Stimulated activated naive CD4-positive, alpha-beta T cell treated with Interleukin-2 at 50 U/mL for 16 hours (primary cell): ENCODE results near the gene PPP1R7.
"Not testable (repeated sequence)": the region's sequence is repeated elsewhere in the genome, so short reads cannot be mapped to it uniquely, and the experiment has no call there.

Experiments
- DNase-seq: peaks from one replicate; lab custom pipeline; 2025; lab: John Stamatoyannopoulos, UW

PPP1R7 gene

GRCh38 chr2:241195506-241196130, 45.4 kb downstream of the PPP1R7 start:
- DNase-seq = no peak

- not testable (repeated sequence) for DNase-seq
Observed at GRCh38 chr2:241197246-241197645, 47.0 kb downstream of the PPP1R7 start.

- DNase-seq = no peak
Observed at GRCh38 chr2:241197947-241198346, 47.7 kb downstream of the PPP1R7 start.

- DNase-seq = no peak
Observed at GRCh38 chr2:241198381-241199279, 48.4 kb downstream of the PPP1R7 start.

GRCh38 chr2:241199286-241199685, 49.0 kb downstream of the PPP1R7 start:
- no peak for DNase-seq

- no peak for DNase-seq
Observed at GRCh38 chr2:241199897-241200821, 49.9 kb downstream of the PPP1R7 start.

- no peak for DNase-seq
Observed at GRCh38 chr2:241200822-241201395, 50.6 kb downstream of the PPP1R7 start.

GRCh38 chr2:241201445-241202267, 51.4 kb downstream of the PPP1R7 start:
- DNase-seq = no peak

GRCh38 chr2:241202268-241202585, 52.0 kb downstream of the PPP1R7 start:
- DNase-seq = no peak

- DNase-seq = no peak
Observed at GRCh38 chr2:241202681-241203080, 52.4 kb downstream of the PPP1R7 start.

GRCh38 chr2:241203218-241204009, 53.1 kb downstream of the PPP1R7 start:
- DNase-seq = no peak

- no peak for DNase-seq
Observed at GRCh38 chr2:241204010-241204384, 53.7 kb downstream of the PPP1R7 start.

GRCh38 chr2:241204490-241204889, 54.2 kb downstream of the PPP1R7 start:
- DNase-seq = no peak

- no peak for DNase-seq
Observed at GRCh38 chr2:241205086-241205485, 54.8 kb downstream of the PPP1R7 start.

GRCh38 chr2:241207151-241207550, 56.9 kb downstream of the PPP1R7 start:
- no peak for DNase-seq

GRCh38 chr2:241207641-241208040, 57.4 kb downstream of the PPP1R7 start:
- no peak for DNase-seq

GRCh38 chr2:241208058-241208457, 57.8 kb downstream of the PPP1R7 start:
- DNase-seq = no peak

GRCh38 chr2:241209271-241209670, 59.0 kb downstream of the PPP1R7 start:
- no peak for DNase-seq

GRCh38 chr2:241211276-241211675, 61.0 kb downstream of the PPP1R7 start:
- DNase-seq = no peak

- DNase-seq = no peak
Observed at GRCh38 chr2:241213041-241213440, 62.8 kb downstream of the PPP1R7 start.
